Measurements from ENCODE around the gene AFMID. TPM values are rescaled to one million over a fixed set of nuclear protein-coding genes. Genes with fewer than 3 reads are reported as not detected.

AFMID gene
- total and polyA plus RNA-seq, 2 donors (not counting 3 experiments of a cell fraction or from before 2014, with no cell fraction given) = 33.5 to 42.9 TPM

- CTCF ChIA-PET = interaction anchor here (1.7 kb wide), 1 partner anchor 36 kb away, joined by 5 read pairs; no protein-coding TSS in a partner anchor
- Histone ChIP-seq H3K79me2 (ENCODE audit: control insufficient read depth, insufficient read depth, low read length) (peaks cover 37% of the 10 kb centered on the region), H4K20me1 (replicated peaks; ENCODE audit: control insufficient read depth, extremely low read depth, insufficient read depth, low read length) (no peaks in the 10 kb centered on the region), H3K27ac (ENCODE audit: insufficient read depth, low read depth, low read length) (peak overlapping the region; percentile 33), H3K36me3 (ENCODE audit: control insufficient read depth in 2 of 2, extremely low read depth in 1 of 2, insufficient read depth in 2 of 2, low read length in 2 of 2) (no peaks in the 10 kb centered on the region), H3K4me1 (ENCODE audit: control insufficient read depth, extremely low read depth, insufficient read depth, low read length) (peaks cover 15% of the 10 kb centered on the region), H2AFZ (ENCODE audit: low read depth, low read length) (peak overlapping the region; percentile 87), H3K9ac (replicated peaks; ENCODE audit: extremely low read depth, insufficient read depth, low read length) (peak overlapping the region; percentile 54), H3K4me2 (ENCODE audit: insufficient read depth, low read length) (peak overlapping the region; percentile 96), H3K4me3 (replicated peaks in 1 of 3; ENCODE audit: insufficient read depth in 1 of 3, low read depth in 1 of 3, low read length in 3 of 3) (peak overlapping the region; percentile 55 to 93 (median 80)), H3K9me3 (replicated peaks; ENCODE audit: control insufficient read depth, insufficient read depth, low read length) (no peaks in the 10 kb centered on the region), H3K9me1 (replicated peaks; ENCODE audit: control insufficient read depth, extremely low read depth, insufficient read depth, low read length) (no peaks in the 10 kb centered on the region), H3K27me3 (ENCODE audit: control insufficient read depth in 2 of 2, insufficient read depth in 2 of 2, low read length in 2 of 2) (no peaks in the 10 kb centered on the region)
- no peak for DNase-seq (ENCODE audit: low read depth, low spot score)
- POLR2A ChIA-PET = no interaction called here
- BruUV-seq (replicated peaks) = no TSS peak
- intact Hi-C loops (cut with micrococcal nuclease) = loop anchor here (1.0 kb wide), 1 partner anchor 27 kb away; the partner anchor contains the start of genes AFMID and TK1
- TF ChIP-seq JUN (IDR thresholded peaks at IDR 0.05; ENCODE audit: borderline replicate concordance, insufficient read depth, insufficient read length, low read depth) = no peak
- TF ChIP-seq POLR2AphosphoS5 (IDR thresholded peaks at IDR 0.05; ENCODE audit: insufficient read depth, low read depth, low read length) = no peak
- TF ChIP-seq CTCF (IDR thresholded peaks at IDR 0.05; ENCODE audit: extremely low read depth in 1 of 2, insufficient read depth in 1 of 2, low read depth in 1 of 2, low read length in 2 of 2) = no peak
- TF ChIP-seq MYC (IDR thresholded peaks at IDR 0.05; ENCODE audit: low read depth, low read length) = no peak
- no peak for TF ChIP-seq FOS (IDR thresholded peaks at IDR 0.05; ENCODE audit: borderline replicate concordance, insufficient read depth, low read length)
- TF ChIP-seq EZH2 (IDR thresholded peaks at IDR 0.05; ENCODE audit: borderline replicate concordance, low read depth, low read length, severe bottlenecking) = no peak
- no peak for TF ChIP-seq GATA2 (IDR thresholded peaks at IDR 0.05; ENCODE audit: insufficient read depth, insufficient read length, low read depth, low read length)
- no peak for TF ChIP-seq MAX (IDR thresholded peaks at IDR 0.05; ENCODE audit: insufficient read depth, insufficient read length)
- no peak for TF ChIP-seq POLR2A (IDR thresholded peaks at IDR 0.05; ENCODE audit: low read depth, low read length)
- dilution Hi-C loops (cut with MboI; ENCODE audit: extremely low pct_ligation_motif_present, low sequenced_read_pairs) = no loop called here
- peak; percentile 70 for FAIRE-seq
Observed at GRCh38 chr17:78214706-78215061, 27.5 kb downstream of the AFMID start.
